Lower leg skin (tissue), 3 donors: ENCODE data around the gene OVOL2.

Source experiments
- POLR2A ChIP-seq, 2 donors: fragments of 450-650 bp; IDR thresholded peaks; one replicate each; pipeline ENCODE4 v1.6.1; 2016 to 2017; ENCODE audit warnings: antibody characterized with exemption in 2 of 2, mild to moderate bottlenecking in 1 of 2, moderate library complexity in 1 of 2
- TF ChIP-seq, protein P1 (sequence below), 3 donors: fragments of 450-650 bp; IDR thresholded peaks; one replicate each; pipeline ENCODE4 v1.5.1; 2016; ENCODE audit warnings: antibody characterized with exemption in 3 of 3, mild to moderate bottlenecking in 3 of 3, moderate library complexity in 2 of 3

DNA sequence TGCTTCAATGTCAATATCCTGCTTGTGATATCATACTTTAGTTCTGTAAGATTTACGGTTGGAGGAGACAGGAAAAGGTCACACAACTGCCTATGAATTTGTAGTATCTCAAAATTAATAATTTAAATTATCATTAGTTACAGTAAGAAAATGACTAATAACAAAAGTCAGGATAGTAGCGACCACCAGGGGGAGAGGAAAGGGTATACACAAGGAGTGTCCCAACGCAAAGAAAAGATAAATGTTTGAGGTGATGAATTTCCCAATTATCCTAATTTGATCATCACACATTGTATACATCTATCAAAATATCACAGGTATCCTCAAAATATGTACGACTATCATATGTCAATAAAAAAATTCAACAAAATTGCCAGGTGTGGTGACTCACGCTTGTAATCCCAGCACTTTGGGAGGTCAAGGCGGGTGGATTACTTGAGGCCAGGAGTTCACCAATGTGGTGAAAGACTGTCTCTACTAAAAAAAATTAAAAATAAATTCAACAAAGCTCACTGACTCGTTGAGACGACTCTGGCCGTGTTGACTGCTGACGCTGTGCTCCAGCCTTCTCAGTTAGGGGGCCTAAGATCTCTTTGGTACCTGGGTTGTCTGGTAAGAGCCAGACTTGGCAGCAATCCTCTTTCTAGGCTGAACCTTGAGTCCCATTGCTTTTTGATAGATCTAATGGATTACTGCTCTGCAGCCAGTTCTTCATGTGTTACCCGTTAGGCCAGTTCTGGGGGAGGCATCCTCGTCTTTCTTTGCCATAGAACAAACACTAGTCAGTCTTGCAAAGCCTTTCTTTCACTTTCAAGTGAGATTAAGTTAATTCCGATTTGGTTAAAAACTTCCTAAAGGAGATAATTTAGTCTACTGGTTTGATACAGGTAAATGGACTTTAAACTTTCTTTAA is 9.0 kb upstream of the OVOL2 start:
- no peak for TF ChIP-seq POLR2A (IDR thresholded peaks at IDR 0.05)
- TF ChIP-seq, protein P1, sequence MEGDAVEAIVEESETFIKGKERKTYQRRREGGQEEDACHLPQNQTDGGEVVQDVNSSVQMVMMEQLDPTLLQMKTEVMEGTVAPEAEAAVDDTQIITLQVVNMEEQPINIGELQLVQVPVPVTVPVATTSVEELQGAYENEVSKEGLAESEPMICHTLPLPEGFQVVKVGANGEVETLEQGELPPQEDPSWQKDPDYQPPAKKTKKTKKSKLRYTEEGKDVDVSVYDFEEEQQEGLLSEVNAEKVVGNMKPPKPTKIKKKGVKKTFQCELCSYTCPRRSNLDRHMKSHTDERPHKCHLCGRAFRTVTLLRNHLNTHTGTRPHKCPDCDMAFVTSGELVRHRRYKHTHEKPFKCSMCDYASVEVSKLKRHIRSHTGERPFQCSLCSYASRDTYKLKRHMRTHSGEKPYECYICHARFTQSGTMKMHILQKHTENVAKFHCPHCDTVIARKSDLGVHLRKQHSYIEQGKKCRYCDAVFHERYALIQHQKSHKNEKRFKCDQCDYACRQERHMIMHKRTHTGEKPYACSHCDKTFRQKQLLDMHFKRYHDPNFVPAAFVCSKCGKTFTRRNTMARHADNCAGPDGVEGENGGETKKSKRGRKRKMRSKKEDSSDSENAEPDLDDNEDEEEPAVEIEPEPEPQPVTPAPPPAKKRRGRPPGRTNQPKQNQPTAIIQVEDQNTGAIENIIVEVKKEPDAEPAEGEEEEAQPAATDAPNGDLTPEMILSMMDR (IDR thresholded peaks at IDR 0.05) = no peak
